ENCODE data around the gene ANKS3.

The ANKS3 gene

DNA sequence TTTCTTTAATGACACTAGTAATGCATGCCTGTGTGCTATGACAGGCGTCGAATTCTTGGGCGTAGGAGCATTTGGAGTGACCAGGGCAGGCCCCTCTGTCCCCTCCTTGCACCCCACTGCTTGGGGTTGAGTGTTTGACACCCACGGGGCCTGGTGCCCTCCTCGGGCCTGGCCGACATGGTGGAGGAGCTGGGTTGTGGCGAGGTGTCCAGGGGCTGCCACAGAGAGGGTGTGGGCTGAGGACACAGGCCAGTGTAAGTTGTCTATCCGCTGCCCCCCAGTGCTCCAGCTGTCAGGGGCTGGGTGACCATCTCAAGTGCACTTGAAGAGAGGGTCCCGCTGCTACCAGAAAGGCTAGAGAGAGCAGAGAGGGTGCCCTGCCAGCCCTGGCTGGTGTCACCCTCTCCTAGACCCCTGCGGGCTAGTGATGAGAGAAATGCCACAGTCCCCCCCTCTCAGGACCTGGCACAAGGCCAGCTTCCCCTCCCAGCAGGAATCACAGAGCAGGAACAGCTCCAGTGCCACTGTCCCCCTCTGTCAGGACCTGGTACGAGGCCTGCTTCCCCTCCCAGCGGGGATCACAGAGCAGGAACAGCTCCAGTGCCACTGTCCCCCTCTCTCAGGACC, 79.0 kb downstream of the ANKS3 start:
- no peak for TF ChIP-seq ZBTB7A (IDR thresholded peaks at IDR 0.05; ENCODE audit: low read depth)
- no peak for TF ChIP-seq NFIC (IDR thresholded peaks at IDR 0.05)
- TF ChIP-seq, protein P1, sequence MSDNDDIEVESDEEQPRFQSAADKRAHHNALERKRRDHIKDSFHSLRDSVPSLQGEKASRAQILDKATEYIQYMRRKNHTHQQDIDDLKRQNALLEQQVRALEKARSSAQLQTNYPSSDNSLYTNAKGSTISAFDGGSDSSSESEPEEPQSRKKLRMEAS (IDR thresholded peaks at IDR 0.05), result no peak
- no peak for TF ChIP-seq TAF1 (IDR thresholded peaks at IDR 0.05; ENCODE audit: low read depth)
- no peak for TF ChIP-seq CREB1 (IDR thresholded peaks at IDR 0.05; ENCODE audit: low read depth)
- no peak for TF ChIP-seq TCF12 (IDR thresholded peaks at IDR 0.05; ENCODE audit: low read depth)
- TF ChIP-seq CEBPB (IDR thresholded peaks at IDR 0.05), result no peak
- no peak for TF ChIP-seq FOXM1 (IDR thresholded peaks at IDR 0.05; ENCODE audit: borderline replicate concordance, low read depth)
- TF ChIP-seq TEAD4 (IDR thresholded peaks at IDR 0.05), result no peak
- TF ChIP-seq, protein P2, sequence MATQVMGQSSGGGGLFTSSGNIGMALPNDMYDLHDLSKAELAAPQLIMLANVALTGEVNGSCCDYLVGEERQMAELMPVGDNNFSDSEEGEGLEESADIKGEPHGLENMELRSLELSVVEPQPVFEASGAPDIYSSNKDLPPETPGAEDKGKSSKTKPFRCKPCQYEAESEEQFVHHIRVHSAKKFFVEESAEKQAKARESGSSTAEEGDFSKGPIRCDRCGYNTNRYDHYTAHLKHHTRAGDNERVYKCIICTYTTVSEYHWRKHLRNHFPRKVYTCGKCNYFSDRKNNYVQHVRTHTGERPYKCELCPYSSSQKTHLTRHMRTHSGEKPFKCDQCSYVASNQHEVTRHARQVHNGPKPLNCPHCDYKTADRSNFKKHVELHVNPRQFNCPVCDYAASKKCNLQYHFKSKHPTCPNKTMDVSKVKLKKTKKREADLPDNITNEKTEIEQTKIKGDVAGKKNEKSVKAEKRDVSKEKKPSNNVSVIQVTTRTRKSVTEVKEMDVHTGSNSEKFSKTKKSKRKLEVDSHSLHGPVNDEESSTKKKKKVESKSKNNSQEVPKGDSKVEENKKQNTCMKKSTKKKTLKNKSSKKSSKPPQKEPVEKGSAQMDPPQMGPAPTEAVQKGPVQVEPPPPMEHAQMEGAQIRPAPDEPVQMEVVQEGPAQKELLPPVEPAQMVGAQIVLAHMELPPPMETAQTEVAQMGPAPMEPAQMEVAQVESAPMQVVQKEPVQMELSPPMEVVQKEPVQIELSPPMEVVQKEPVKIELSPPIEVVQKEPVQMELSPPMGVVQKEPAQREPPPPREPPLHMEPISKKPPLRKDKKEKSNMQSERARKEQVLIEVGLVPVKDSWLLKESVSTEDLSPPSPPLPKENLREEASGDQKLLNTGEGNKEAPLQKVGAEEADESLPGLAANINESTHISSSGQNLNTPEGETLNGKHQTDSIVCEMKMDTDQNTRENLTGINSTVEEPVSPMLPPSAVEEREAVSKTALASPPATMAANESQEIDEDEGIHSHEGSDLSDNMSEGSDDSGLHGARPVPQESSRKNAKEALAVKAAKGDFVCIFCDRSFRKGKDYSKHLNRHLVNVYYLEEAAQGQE (IDR thresholded peaks at IDR 0.05; ENCODE audit: low read depth), result no peak
- TF ChIP-seq YY1 (IDR thresholded peaks at IDR 0.05; ENCODE audit: low read depth), result no peak

DNA sequence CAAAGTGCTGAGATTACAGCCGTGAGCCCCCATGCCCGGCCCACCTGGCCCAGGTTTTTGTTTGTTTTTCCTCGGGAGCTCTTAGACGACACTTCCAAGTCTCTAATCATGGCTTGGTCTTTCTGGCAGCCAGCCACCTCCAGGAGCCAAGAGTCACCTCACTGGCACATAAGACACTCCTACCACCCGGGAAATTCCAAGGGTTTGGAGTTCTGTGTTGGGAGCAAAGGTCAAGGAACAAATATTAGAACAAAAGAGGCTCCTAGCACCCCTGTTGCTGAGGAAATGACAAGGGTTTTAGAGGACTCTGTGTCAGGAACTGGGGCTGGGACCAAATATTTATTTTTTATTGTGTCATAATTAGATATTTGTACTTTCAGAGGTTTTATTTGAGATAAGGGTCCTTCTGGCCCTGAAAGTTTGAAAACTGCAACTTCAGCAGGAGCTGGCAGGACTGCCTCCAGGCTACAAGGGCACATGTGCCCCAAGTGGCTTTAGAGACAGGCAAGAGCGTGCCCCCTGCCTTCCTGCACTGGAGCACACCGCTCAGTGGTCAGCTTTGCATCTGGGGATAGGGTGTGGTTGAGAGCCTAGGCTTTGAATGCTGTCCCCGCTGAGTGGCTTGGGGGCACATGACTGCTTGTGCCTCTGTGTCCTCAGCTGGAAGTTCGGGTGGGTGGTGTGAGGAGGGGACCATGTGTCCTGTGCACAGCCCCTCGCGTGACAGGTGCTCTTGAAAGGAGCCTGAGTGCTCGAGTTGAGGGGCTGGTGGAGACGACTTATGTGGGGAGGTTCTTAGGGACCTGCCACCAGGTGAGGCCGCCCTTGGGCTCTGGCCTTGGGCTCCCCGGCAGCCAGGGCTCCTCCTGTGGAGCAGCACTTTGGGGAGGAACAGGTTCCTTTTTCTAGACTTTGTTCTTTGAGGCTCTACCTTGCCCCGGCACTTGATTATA, 79.8 kb downstream of the ANKS3 start:
- no peak for TF ChIP-seq CEBPB (IDR thresholded peaks at IDR 0.05)
- no peak for TF ChIP-seq TAF1 (IDR thresholded peaks at IDR 0.05; ENCODE audit: low read depth)
- TF ChIP-seq TCF12 (IDR thresholded peaks at IDR 0.05; ENCODE audit: low read depth), result no peak
- TF ChIP-seq, protein P3, sequence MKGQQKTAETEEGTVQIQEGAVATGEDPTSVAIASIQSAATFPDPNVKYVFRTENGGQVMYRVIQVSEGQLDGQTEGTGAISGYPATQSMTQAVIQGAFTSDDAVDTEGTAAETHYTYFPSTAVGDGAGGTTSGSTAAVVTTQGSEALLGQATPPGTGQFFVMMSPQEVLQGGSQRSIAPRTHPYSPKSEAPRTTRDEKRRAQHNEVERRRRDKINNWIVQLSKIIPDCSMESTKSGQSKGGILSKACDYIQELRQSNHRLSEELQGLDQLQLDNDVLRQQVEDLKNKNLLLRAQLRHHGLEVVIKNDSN (IDR thresholded peaks at IDR 0.05), result no peak
- TF ChIP-seq, protein P1 (IDR thresholded peaks at IDR 0.05), result no peak
- TF ChIP-seq TEAD4 (IDR thresholded peaks at IDR 0.05), result no peak
- no peak for TF ChIP-seq EGR1 (IDR thresholded peaks at IDR 0.05)
- TF ChIP-seq, protein P2 (IDR thresholded peaks at IDR 0.05; ENCODE audit: low read depth), result no peak
- TF ChIP-seq CREB1 (IDR thresholded peaks at IDR 0.05; ENCODE audit: low read depth), result no peak
- no peak for TF ChIP-seq EP300 (IDR thresholded peaks at IDR 0.05; ENCODE audit: borderline replicate concordance)
- TF ChIP-seq FOXM1 (IDR thresholded peaks at IDR 0.05; ENCODE audit: borderline replicate concordance, low read depth), result no peak
- TF ChIP-seq YY1 (IDR thresholded peaks at IDR 0.05; ENCODE audit: low read depth), result no peak
- no peak for TF ChIP-seq ZBTB7A (IDR thresholded peaks at IDR 0.05; ENCODE audit: low read depth)
- TF ChIP-seq NFIC (IDR thresholded peaks at IDR 0.05), result no peak

DNA sequence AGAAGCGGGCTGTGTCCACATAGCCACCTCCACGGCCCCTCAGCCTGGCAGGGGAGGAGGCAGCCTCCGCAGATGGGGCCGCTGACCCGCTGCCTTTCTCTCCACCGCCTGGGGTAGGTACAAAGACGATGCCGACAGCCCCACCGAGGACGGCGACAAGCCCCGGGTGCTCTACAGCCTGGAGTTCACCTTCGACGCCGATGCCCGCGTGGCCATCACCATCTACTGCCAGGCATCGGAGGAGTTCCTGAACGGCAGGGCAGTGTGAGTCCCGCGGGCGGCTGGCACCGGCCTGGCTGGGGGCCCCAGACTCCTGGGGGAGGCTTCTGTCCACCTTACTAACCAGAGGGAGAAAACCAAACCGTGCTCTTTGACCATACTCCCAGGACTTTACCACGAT, 81.5 kb downstream of the ANKS3 start:
- no peak for TF ChIP-seq RAD21 (IDR thresholded peaks at IDR 0.05; ENCODE audit: low read depth)
- TF ChIP-seq, protein P2 (IDR thresholded peaks at IDR 0.05; ENCODE audit: low read depth), result no peak
- TF ChIP-seq EP300 (IDR thresholded peaks at IDR 0.05; ENCODE audit: borderline replicate concordance), result no peak
- TF ChIP-seq ZBTB7A (IDR thresholded peaks at IDR 0.05; ENCODE audit: low read depth), result no peak
- TF ChIP-seq TAF1 (IDR thresholded peaks at IDR 0.05; ENCODE audit: low read depth), result no peak
- TF ChIP-seq CREB1 (IDR thresholded peaks at IDR 0.05; ENCODE audit: low read depth), result no peak
- TF ChIP-seq NFIC (IDR thresholded peaks at IDR 0.05), result no peak
- TF ChIP-seq TEAD4 (IDR thresholded peaks at IDR 0.05), result no peak
- TF ChIP-seq, protein P1 (IDR thresholded peaks at IDR 0.05), result no peak
- TF ChIP-seq FOXM1 (IDR thresholded peaks at IDR 0.05; ENCODE audit: borderline replicate concordance, low read depth), result no peak
- TF ChIP-seq CEBPB (IDR thresholded peaks at IDR 0.05), result no peak
- no peak for TF ChIP-seq YY1 (IDR thresholded peaks at IDR 0.05; ENCODE audit: low read depth)
- no peak for TF ChIP-seq TCF12 (IDR thresholded peaks at IDR 0.05; ENCODE audit: low read depth)
- no peak for TF ChIP-seq EGR1 (IDR thresholded peaks at IDR 0.05)
- TF ChIP-seq, protein P3 (IDR thresholded peaks at IDR 0.05), result no peak
